ACC112 (cell line): ENCODE measurements around the gene PPM1A.
A peak's percentile ranks its signal among the peaks of the same experiment; 100 is the strongest.

ENCODE experiments used
- H2AFZ ChIP-seq: fragments of 200-600 bp; sonication (generic); one replicate; pipeline ENCODE4 v1.6.0; 2017; ENCODE audit warnings: antibody characterized with exemption, low read length; ENCODE audit not compliant: unreplicated experiment
- H3K27ac ChIP-seq: fragments of 200-600 bp; sonication (generic); 2 replicates; pipeline ENCODE4 v1.5.1; 2014; ENCODE audit warnings: low read depth, mild to moderate bottlenecking, antibody characterized with exemption, low read length, moderate library complexity
- H3K27me3 ChIP-seq: fragments of 200-600 bp; sonication (generic); 2 replicates; pipeline ENCODE4 v1.6.1; 2014; ENCODE audit warnings: mild to moderate bottlenecking, antibody characterized with exemption, low read length, moderate library complexity, mixed read lengths; ENCODE audit not compliant: insufficient read depth
- H3K36me3 ChIP-seq: fragments of 200-600 bp; sonication (generic); 2 replicates; pipeline ENCODE4 v1.6.1; 2016; ENCODE audit warnings: mild to moderate bottlenecking, antibody characterized with exemption, low read length, moderate library complexity, mixed read lengths; ENCODE audit not compliant: insufficient read depth
- H3K4me1 ChIP-seq: fragments of 200-600 bp; sonication (generic); one replicate; pipeline ENCODE4 v1.6.1; 2016; ENCODE audit warnings: low read length, mixed read lengths; ENCODE audit not compliant: insufficient read depth, unreplicated experiment, control insufficient read depth
- H3K4me3 ChIP-seq: fragments of 200-600 bp; sonication (generic); 2 replicates; pipeline ENCODE4 v1.5.1; 2014; ENCODE audit warnings: mild to moderate bottlenecking, low read depth, low read length
- H3K79me2 ChIP-seq: fragments of 200-600 bp; sonication (generic); one replicate; pipeline ENCODE4 v1.6.0; 2016; ENCODE audit warnings: low read length; ENCODE audit not compliant: control insufficient read depth, unreplicated experiment, insufficient read depth

PPM1A gene

GRCh38 chr14:60227291-60227690 is 21.7 kb upstream of the PPM1A start:
- H3K4me1 ChIP-seq: no peaks in the 10 kb centered on the region
- H3K27ac ChIP-seq: no peak overlapping the region
- H2AFZ ChIP-seq: peak overlapping the region; percentile 15
- no peaks in the 10 kb centered on the region for H3K36me3 ChIP-seq
- no peaks in the 10 kb centered on the region for H3K79me2 ChIP-seq
- H3K27me3 ChIP-seq: no peaks in the 10 kb centered on the region
- H3K4me3 ChIP-seq: no peak overlapping the region

GRCh38 chr14:60229614-60230013 is 19.4 kb upstream of the PPM1A start:
- no peak overlapping the region for H3K4me3 ChIP-seq
- no peaks in the 10 kb centered on the region for H3K4me1 ChIP-seq
- no peaks in the 10 kb centered on the region for H3K27me3 ChIP-seq

GRCh38 chr14:60232185-60232584 is 16.8 kb upstream of the PPM1A start:
- H3K27me3 ChIP-seq: no peaks in the 10 kb centered on the region
- no peaks in the 10 kb centered on the region for H3K36me3 ChIP-seq
- H3K27ac ChIP-seq: no peak overlapping the region
- H2AFZ ChIP-seq: no peak overlapping the region
- no peak overlapping the region for H3K4me3 ChIP-seq
- H3K79me2 ChIP-seq: no peaks in the 10 kb centered on the region
- no peaks in the 10 kb centered on the region for H3K4me1 ChIP-seq

More at GRCh38 chr14:60229614-60230013, 19.4 kb upstream of the PPM1A start:
- H2AFZ ChIP-seq: no peak overlapping the region
- no peaks in the 10 kb centered on the region for H3K79me2 ChIP-seq
- H3K36me3 ChIP-seq: no peaks in the 10 kb centered on the region
- no peak overlapping the region for H3K27ac ChIP-seq

DNA sequence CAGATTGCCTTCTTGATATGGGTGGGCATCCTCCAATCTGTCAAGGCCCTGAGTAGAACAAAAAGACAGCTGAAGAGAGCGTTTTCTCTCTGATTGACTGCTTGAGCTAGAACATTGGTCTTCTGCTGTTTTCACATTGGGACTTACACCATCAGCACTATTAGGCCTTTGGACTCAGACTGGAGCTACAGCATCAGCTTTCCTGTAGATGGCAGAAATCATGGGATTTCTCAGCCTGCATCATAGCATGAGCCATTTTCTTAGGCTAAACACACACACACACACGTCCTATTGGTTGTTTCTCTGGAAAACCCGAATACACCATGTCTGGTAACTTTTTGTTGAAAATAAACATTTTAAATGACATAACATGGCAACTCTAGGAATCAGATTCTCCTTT is 15.8 kb upstream of the PPM1A start:
- Histone ChIP-seq H3K27me3 (no peaks in the 10 kb centered on the region), H3K4me3 (no peak overlapping the region), H3K79me2 (no peaks in the 10 kb centered on the region), H3K27ac (no peak overlapping the region), H3K36me3 (no peaks in the 10 kb centered on the region), H3K4me1 (no peaks in the 10 kb centered on the region), H2AFZ (no peak overlapping the region)

- Histone ChIP-seq H2AFZ (no peak overlapping the region), H3K79me2 (no peaks in the 10 kb centered on the region), H3K4me1 (no peaks in the 10 kb centered on the region), H3K27me3 (no peaks in the 10 kb centered on the region), H3K27ac (no peak overlapping the region), H3K36me3 (no peaks in the 10 kb centered on the region), H3K4me3 (no peak overlapping the region)
Measured at GRCh38 chr14:60233891-60234290, 15.1 kb upstream of the PPM1A start.

DNA sequence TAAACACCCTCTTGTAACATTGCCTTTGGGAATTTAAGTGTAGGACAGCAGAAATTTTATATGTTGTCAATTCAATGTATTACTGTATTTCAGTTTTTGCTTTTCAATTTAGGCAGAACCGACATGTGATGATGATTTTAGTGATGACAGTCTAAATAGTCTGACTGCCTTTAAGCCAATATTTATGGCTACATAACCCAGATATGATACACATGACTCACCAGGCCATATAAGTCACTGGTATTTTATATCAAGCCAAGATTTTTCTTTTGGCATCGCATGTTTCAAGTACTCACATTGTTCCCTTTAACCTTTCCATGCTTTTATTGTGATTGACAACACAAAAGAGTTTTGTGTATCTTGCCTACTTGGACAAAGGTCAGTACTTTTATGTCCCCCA is 13.6 kb upstream of the PPM1A start:
- Histone ChIP-seq H3K4me3 (no peak overlapping the region), H3K4me1 (no peaks in the 10 kb centered on the region), H3K79me2 (no peaks in the 10 kb centered on the region), H3K36me3 (no peaks in the 10 kb centered on the region), H3K27me3 (peaks cover 1% of the 10 kb centered on the region; the same call in 1 of the 2 replicates), H3K27ac (no peak overlapping the region), H2AFZ (no peak overlapping the region)

- Histone ChIP-seq H3K4me1 (no peaks in the 10 kb centered on the region), H3K36me3 (no peaks in the 10 kb centered on the region), H3K79me2 (no peaks in the 10 kb centered on the region), H2AFZ (no peak overlapping the region), H3K27me3 (peaks cover 3% of the 10 kb centered on the region; the same call in 1 of the 2 replicates), H3K4me3 (no peak overlapping the region), H3K27ac (no peak overlapping the region)
Measured at GRCh38 chr14:60238955-60239354, 10.1 kb upstream of the PPM1A start.

DNA sequence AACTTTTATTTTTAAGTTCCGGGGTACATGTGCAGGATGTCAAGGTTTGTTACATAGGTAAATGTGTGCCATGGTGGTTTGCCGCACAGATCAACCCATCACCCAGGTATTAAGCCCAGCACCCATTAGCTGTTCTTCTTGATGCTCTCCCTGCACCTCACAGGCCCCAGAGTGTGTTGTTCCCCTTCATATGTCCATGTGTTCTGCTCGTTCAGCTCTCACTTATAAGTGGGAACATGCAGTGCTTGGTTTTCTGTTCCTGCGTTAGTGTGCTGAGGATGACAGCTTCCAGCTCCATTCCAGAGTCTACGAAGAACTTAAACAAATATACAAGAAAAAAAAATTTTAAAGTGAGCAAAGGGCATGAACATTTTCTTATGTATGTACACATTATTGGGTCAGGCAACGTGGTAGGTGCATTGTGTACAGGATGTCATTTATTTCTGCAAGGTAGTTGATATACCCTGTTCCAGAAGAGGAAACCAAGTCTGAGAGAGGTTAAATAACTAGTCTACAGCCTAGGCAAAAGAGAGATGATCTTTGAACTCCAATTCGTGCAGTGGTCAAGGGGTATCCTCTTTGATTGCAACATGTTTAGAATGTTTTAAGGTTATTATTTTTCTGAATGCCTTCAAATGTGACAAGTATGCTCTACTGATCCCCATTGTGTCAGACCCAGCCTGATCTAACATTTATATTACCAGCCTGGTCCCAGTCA is 8.7 kb upstream of the PPM1A start:
- peaks cover 3% of the 10 kb centered on the region; the same call in 1 of the 2 replicates for H3K27me3 ChIP-seq
- H3K4me1 ChIP-seq: no peaks in the 10 kb centered on the region
- no peaks in the 10 kb centered on the region for H3K36me3 ChIP-seq
- H3K27ac ChIP-seq: no peak overlapping the region
- H2AFZ ChIP-seq: no peak overlapping the region
- no peaks in the 10 kb centered on the region for H3K79me2 ChIP-seq
- no peak overlapping the region for H3K4me3 ChIP-seq

DNA sequence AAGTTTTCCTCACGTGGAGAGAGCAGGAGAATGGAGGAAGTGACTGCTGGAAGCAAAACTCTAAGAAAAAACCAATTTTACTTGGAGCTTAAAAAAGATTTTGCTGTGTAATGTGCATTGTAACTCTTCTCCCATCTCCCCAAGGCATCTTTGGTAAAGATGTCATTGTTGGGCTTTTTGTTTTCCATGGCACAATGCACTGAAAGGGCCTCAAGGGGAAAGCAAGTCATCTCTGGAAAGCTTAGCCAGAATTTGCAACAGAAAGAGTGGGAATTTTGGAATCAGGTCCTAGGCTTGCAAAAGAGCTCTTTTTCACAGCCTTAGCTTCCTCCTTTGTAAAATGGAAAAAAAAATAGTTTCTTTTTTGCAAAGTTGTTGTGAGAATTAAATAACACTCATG is 7.9 kb upstream of the PPM1A start:
- Histone ChIP-seq H3K36me3 (no peaks in the 10 kb centered on the region), H3K27me3 (peaks cover 3% of the 10 kb centered on the region; the same call in 1 of the 2 replicates), H3K79me2 (no peaks in the 10 kb centered on the region), H2AFZ (no peak overlapping the region), H3K27ac (no peak overlapping the region), H3K4me3 (no peak overlapping the region), H3K4me1 (no peaks in the 10 kb centered on the region)

DNA sequence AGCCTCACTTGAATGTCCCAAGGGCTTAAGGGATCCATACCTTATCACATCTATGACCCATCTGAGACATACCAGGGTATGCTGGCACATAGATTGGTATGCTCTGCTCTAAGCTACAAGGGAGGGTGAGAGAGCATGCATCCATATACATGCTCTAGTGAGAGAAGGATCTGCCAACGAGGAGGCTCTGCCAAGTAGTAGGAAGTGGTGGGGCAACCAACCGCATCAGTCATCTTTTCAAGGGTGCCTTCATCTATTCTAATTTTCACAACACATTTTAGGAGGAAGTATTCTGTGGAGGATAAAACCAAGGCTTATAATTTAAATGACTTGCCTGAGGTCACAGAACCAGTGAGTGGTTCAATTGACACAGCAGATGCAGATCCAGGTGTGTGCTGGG is 6.6 kb upstream of the PPM1A start:
- Histone ChIP-seq H3K4me3 (no peak overlapping the region), H2AFZ (no peak overlapping the region)

GRCh38 chr14:60245380-60246177 is 3.4 kb upstream of the PPM1A start:
- H3K36me3 ChIP-seq: no peaks in the 10 kb centered on the region
- peaks cover 3% of the 10 kb centered on the region for H3K4me1 ChIP-seq
- H3K4me3 ChIP-seq: no peak overlapping the region
- peaks cover 9% of the 10 kb centered on the region for H3K79me2 ChIP-seq
- H3K27ac ChIP-seq: no peak overlapping the region
- no peaks in the 10 kb centered on the region for H3K27me3 ChIP-seq
- no peak overlapping the region for H2AFZ ChIP-seq

More for the DNA sequence above, 6.6 kb upstream of the PPM1A start:
- Histone ChIP-seq H3K36me3 (no peaks in the 10 kb centered on the region), H3K4me1 (no peaks in the 10 kb centered on the region), H3K79me2 (no peaks in the 10 kb centered on the region), H3K27ac (no peak overlapping the region), H3K27me3 (peaks cover 3% of the 10 kb centered on the region; the same call in 1 of the 2 replicates)
